ENCODE data around the gene RNF2.
"Not testable (repeated sequence)": the region's sequence is repeated elsewhere in the genome, so short reads cannot be mapped to it uniquely, and the experiment has no call there.

GRCh38 chr1:185001312-185001880 lies 44.0 kb upstream of the RNF2 start:
- TF ChIP-seq POLR2AphosphoS5 (IDR thresholded peaks at IDR 0.05; ENCODE audit: insufficient read depth, low read depth, low read length); CTCF (IDR thresholded peaks at IDR 0.05; ENCODE audit: extremely low read depth in 1 of 2, insufficient read depth in 1 of 2, low read depth in 1 of 2, low read length in 2 of 2); MYC (IDR thresholded peaks at IDR 0.05; ENCODE audit: low read depth, low read length); POLR2A (IDR thresholded peaks at IDR 0.05; ENCODE audit: low read depth, low read length); EZH2 (IDR thresholded peaks at IDR 0.05; ENCODE audit: borderline replicate concordance, low read depth, low read length, severe bottlenecking); FOS (IDR thresholded peaks at IDR 0.05; ENCODE audit: borderline replicate concordance, insufficient read depth, low read length); JUN (IDR thresholded peaks at IDR 0.05; ENCODE audit: borderline replicate concordance, insufficient read depth, insufficient read length, low read depth); MAX (IDR thresholded peaks at IDR 0.05; ENCODE audit: insufficient read depth, insufficient read length); GATA2 (IDR thresholded peaks at IDR 0.05; ENCODE audit: insufficient read depth, insufficient read length, low read depth, low read length): not testable (repeated sequence)
